HAP-1 (cell line): ENCODE results near the gene PHYH.
"Not testable (repeated sequence)": the region's sequence is repeated elsewhere in the genome, so short reads cannot be mapped to it uniquely, and the experiment has no call there.

Experiments
- DNase-seq, 2 experiments: peaks; one replicate each; pipeline ENCODE4 v3.0.0-alpha.2; 2016 to 2020; ENCODE audit warnings: low spot score in 2 of 2
- H3K27me3 ChIP-seq: fragments of 250-450 bp; sonication (Bioruptor Pico); 2 replicates; pipeline ENCODE4 v1.5.1; 2020; ENCODE audit warnings: low read depth, mild to moderate bottlenecking, moderate library complexity
- H3K36me3 ChIP-seq: fragments of 250-450 bp; sonication (Bioruptor Pico); replicated peaks from 2 replicates; pipeline ENCODE4 v1.5.1; 2020; ENCODE audit warnings: mild to moderate bottlenecking
- H3K4me1 ChIP-seq: fragments of 250-450 bp; sonication (Bioruptor Pico); 2 replicates; pipeline ENCODE4 v1.5.1; 2020; ENCODE audit warnings: mild to moderate bottlenecking
- H3K4me3 ChIP-seq: fragments of 250-450 bp; sonication (Bioruptor Pico); 2 replicates; pipeline ENCODE4 v1.5.1; 2020; ENCODE audit warnings: mild to moderate bottlenecking, moderate library complexity
- H3K9me3 ChIP-seq: fragments of 250-450 bp; sonication (Bioruptor Pico); 2 replicates; pipeline ENCODE4 v1.5.1; 2020; ENCODE audit warnings: mild to moderate bottlenecking, moderate library complexity
- in situ Hi-C: fragments of 300-500 bp; cut with MboI; formaldehyde crosslinking; loops from 3 replicates; pipeline ENCODE4 v1.14.3; 2020; ENCODE audit warnings: low sequenced_read_pairs, inconsistent platforms, mixed read lengths

Gene PHYH

GRCh38 chr10:13239923-13240322, 59.9 kb downstream of the PHYH start:
- DNase-seq: no peak
- Histone ChIP-seq H3K9me3 (no peaks in the 10 kb centered on the region), H3K36me3 (no peaks in the 10 kb centered on the region), H3K4me1 (no peaks in the 10 kb centered on the region), H3K27me3 (no peaks in the 10 kb centered on the region), H3K4me3 (no peak overlapping the region)
- in situ Hi-C loops: no loop called here

GRCh38 chr10:13238271-13239077, 61.4 kb downstream of the PHYH start:
- no peaks in the 10 kb centered on the region for H3K27me3 ChIP-seq
- H3K9me3 ChIP-seq: no peaks in the 10 kb centered on the region
- H3K36me3 ChIP-seq: no peaks in the 10 kb centered on the region
- in situ Hi-C loops: no loop called here
- H3K4me3 ChIP-seq: no peak overlapping the region
- H3K4me1 ChIP-seq: no peaks in the 10 kb centered on the region
- DNase-seq: no peak

GRCh38 chr10:13236638-13237037, 63.2 kb downstream of the PHYH start:
- no peaks in the 10 kb centered on the region for H3K4me1 ChIP-seq
- H3K4me3 ChIP-seq: no peak overlapping the region
- H3K27me3 ChIP-seq: no peaks in the 10 kb centered on the region
- H3K36me3 ChIP-seq: no peaks in the 10 kb centered on the region
- in situ Hi-C loops: no loop called here
- no peaks in the 10 kb centered on the region for H3K9me3 ChIP-seq
- DNase-seq: no peak

- H3K4me1 ChIP-seq, H3K27me3 ChIP-seq, H3K36me3 ChIP-seq, in situ Hi-C loops, DNase-seq, H3K9me3 ChIP-seq, H3K4me3 ChIP-seq: not testable (repeated sequence)
Measured at GRCh38 chr10:13234736-13235135, 65.1 kb downstream of the PHYH start.

GRCh38 chr10:13234172-13234571, 65.7 kb downstream of the PHYH start, which contains the start of gene UCMA:
Gene UCMA, minus strand, starts transcription at chr10:13234374. Its CDS starts 116 bp downstream, at chr10:13234258.
- Histone ChIP-seq H3K9me3 (no peaks in the 10 kb centered on the region), H3K27me3 (no peaks in the 10 kb centered on the region), H3K4me1 (peaks cover 7% of the 10 kb centered on the region), H3K36me3 (no peaks in the 10 kb centered on the region), H3K4me3 (no peak within 1 kb of the TSS)
- in situ Hi-C loops: no loop called here
- no peak for DNase-seq

DNA sequence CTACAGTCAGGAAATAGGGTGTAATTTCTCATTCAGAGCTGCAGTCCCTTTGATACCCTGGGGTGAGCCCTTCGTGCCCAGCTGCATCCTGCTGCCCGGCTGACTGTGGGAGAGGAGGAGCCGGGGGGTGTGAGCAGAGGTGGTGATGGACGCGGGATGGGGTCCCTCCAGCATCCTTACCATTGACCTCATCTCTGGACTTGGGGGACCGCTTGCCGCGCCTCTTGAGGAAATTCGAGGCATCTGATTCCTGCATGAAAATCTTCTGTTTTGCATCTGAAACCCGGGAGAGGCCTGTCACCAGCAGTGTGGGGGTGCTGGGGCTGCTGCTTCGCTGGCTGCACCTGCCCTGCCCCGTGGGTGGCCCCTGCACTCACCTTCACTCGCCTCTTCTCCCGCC, 66.5 kb downstream of the PHYH start:
- DNase-seq: no peak
- in situ Hi-C loops: no loop called here

GRCh38 chr10:13231808-13232207, 68.1 kb downstream of the PHYH start:
- H3K36me3 ChIP-seq: no peaks in the 10 kb centered on the region
- H3K9me3 ChIP-seq: no peaks in the 10 kb centered on the region
- H3K4me3 ChIP-seq: no peak overlapping the region
- in situ Hi-C loops: no loop called here
- peaks cover 7% of the 10 kb centered on the region for H3K4me1 ChIP-seq
- no peaks in the 10 kb centered on the region for H3K27me3 ChIP-seq
- DNase-seq: no peak

More for the DNA sequence above, 66.5 kb downstream of the PHYH start:
- Histone ChIP-seq H3K36me3 (no peaks in the 10 kb centered on the region), H3K9me3 (no peaks in the 10 kb centered on the region), H3K27me3 (no peaks in the 10 kb centered on the region), H3K4me3 (no peak overlapping the region), H3K4me1 (peaks cover 7% of the 10 kb centered on the region)

DNA sequence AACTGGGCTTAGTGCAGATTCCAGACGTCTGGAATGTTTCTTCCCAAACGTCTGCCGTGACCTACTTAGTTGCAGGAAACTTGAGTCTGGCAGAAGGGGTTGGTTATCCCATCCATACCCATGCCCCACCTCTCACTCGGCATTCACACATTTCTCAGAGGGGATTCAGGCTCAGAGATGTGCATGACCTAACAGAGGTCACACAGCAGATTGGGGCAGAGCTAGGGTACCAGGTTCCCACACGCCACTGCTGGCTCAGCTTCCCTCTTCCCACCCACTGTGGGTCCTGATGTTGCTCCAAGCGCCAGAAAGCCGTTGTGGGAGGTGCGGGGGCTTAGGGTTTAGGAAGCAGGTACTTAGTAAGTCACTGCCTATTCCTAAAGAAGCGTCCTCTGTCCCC, 68.7 kb downstream of the PHYH start:
- Histone ChIP-seq H3K4me1 (peaks cover 7% of the 10 kb centered on the region), H3K36me3 (no peaks in the 10 kb centered on the region), H3K27me3 (no peaks in the 10 kb centered on the region), H3K4me3 (no peak overlapping the region), H3K9me3 (no peaks in the 10 kb centered on the region)
- no peak for DNase-seq
- in situ Hi-C loops: no loop called here
